Karpas-422 (cell line): ENCODE data around the gene CRLF2. TPM values are rescaled to one million over a fixed set of nuclear protein-coding genes. Genes with fewer than 3 reads are reported as not detected.
"Not testable (repeated sequence)": the region's sequence is repeated elsewhere in the genome, so short reads cannot be mapped to it uniquely, and the experiment has no call there.

Experiments used
- DNase-seq: peaks from one replicate; pipeline ENCODE4 v3.0.0-alpha.2; 2015
- H2AFZ ChIP-seq: fragments of 200-600 bp; sonication (generic); 2 replicates; pipeline ENCODE4 v1.6.1; 2014; ENCODE audit warnings: antibody characterized with exemption, low read length, mixed read lengths
- H3K27ac ChIP-seq: fragments of 200-600 bp; sonication (generic); 2 replicates; pipeline ENCODE4 v1.5.1; 2014; ENCODE audit warnings: mild to moderate bottlenecking, low read length, moderate library complexity
- H3K27me3 ChIP-seq: fragments of 200-600 bp; sonication (generic); 2 replicates; pipeline ENCODE4 v1.6.1; 2014; ENCODE audit warnings: low read length, mixed read lengths
- H3K36me3 ChIP-seq: fragments of 200-600 bp; sonication (generic); 2 replicates; pipeline ENCODE4 v1.6.1; 2014; ENCODE audit warnings: low read length, mixed read lengths; ENCODE audit not compliant: insufficient read depth
- H3K4me1 ChIP-seq: fragments of 200-600 bp; sonication (generic); 2 replicates; pipeline ENCODE4 v1.6.1; 2014; ENCODE audit warnings: mild to moderate bottlenecking, low read length, mixed read lengths
- H3K4me2 ChIP-seq: fragments of 200-600 bp; sonication (generic); 2 replicates; pipeline ENCODE4 v1.6.1; 2014; ENCODE audit warnings: low read length, low read depth, mild to moderate bottlenecking; ENCODE audit not compliant: poor library complexity, severe bottlenecking
- H3K4me3 ChIP-seq: fragments of 200-600 bp; sonication (generic); 2 replicates; pipeline ENCODE4 v1.5.1; 2014; ENCODE audit warnings: mild to moderate bottlenecking, antibody characterized with exemption, low read length, mixed read lengths
- H3K79me2 ChIP-seq: fragments of 200-600 bp; sonication (generic); 2 replicates; pipeline ENCODE4 v1.6.1; 2014; ENCODE audit warnings: mild to moderate bottlenecking, low read length, mixed read lengths
- H3K9ac ChIP-seq: fragments of 200-600 bp; sonication (generic); 2 replicates; pipeline ENCODE4 v1.6.0; 2014; ENCODE audit warnings: low read length
- H3K9me2 ChIP-seq: fragments of 200-600 bp; sonication (generic), shearing (Covaris generic); replicated peaks from 2 replicates; pipeline ENCODE4 v1.6.0; 2014; ENCODE audit warnings: mild to moderate bottlenecking, low read length, moderate library complexity; ENCODE audit not compliant: insufficient read depth
- H3K9me3 ChIP-seq: fragments of 300-700, 200-600 bp; sonication (generic); 2 replicates; pipeline ENCODE4 v1.6.1; 2014; ENCODE audit warnings: low read length, mixed read lengths
- H4K20me1 ChIP-seq: fragments of 200-600 bp; sonication (generic); 2 replicates; pipeline ENCODE4 v1.6.1; 2014; ENCODE audit warnings: mild to moderate bottlenecking, antibody characterized with exemption, low read length, low read depth; ENCODE audit not compliant: insufficient read depth
- total RNA-seq: library from RNA; depleted of rRNA; stranded (reverse); fragments of >200 nt; shearing (Covaris generic); gene quantifications from 2 replicates; pipeline ENCODE4 v1.2.3, GENCODE V29; 2014; ENCODE audit warnings: low replicate concordance

The CRLF2 gene
- total RNA-seq, 1 experiment from 2014 or later = not detected

DNA sequence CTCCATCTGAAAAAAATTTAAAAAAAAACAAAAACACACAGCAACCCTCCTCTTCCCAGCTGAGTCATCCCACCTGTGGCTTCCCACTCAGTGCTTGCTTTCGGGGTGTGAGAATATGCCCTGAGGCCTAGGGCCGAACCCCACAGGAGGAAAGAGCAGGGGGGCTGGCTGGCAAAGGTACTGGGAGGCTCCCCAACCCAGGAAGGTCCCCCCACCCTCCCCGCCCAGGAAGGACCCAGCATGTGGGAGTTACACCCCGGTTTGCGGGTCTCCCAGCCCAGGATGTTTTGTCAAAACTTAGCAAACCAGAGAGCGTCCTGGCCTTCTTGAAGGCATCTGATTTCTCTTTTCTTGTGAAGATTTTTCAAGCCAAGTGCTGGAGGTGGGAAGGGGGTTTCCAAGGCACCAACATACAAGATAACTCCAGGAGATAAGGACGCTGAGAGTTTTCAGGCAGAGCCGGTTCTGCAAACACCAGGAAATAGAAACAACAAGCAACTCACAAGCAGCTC is 30.5 kb upstream of the CRLF2 start:
- no peak for DNase-seq
- H3K27ac ChIP-seq = no peak overlapping the region
- no peaks in the 10 kb centered on the region for H3K9me2 ChIP-seq
- H4K20me1 ChIP-seq = no peaks in the 10 kb centered on the region
- H3K79me2 ChIP-seq = no peaks in the 10 kb centered on the region
- H3K9me3 ChIP-seq = no peaks in the 10 kb centered on the region
- no peak overlapping the region for H2AFZ ChIP-seq
- no peaks in the 10 kb centered on the region for H3K4me1 ChIP-seq
- H3K27me3 ChIP-seq = no peaks in the 10 kb centered on the region
- no peak overlapping the region for H3K4me3 ChIP-seq
- H3K9ac ChIP-seq = no peak overlapping the region
- H3K4me2 ChIP-seq = no peak overlapping the region
- H3K36me3 ChIP-seq = no peaks in the 10 kb centered on the region

GRCh38 chrX:1240551-1240950 is 28.1 kb upstream of the CRLF2 start:
- H3K9ac ChIP-seq, H3K4me1 ChIP-seq, H3K9me2 ChIP-seq, H3K36me3 ChIP-seq, H3K27me3 ChIP-seq, H3K79me2 ChIP-seq, H3K4me2 ChIP-seq, H4K20me1 ChIP-seq, H3K4me3 ChIP-seq, H3K9me3 ChIP-seq, H3K27ac ChIP-seq, H2AFZ ChIP-seq, DNase-seq: not testable (repeated sequence)

DNA sequence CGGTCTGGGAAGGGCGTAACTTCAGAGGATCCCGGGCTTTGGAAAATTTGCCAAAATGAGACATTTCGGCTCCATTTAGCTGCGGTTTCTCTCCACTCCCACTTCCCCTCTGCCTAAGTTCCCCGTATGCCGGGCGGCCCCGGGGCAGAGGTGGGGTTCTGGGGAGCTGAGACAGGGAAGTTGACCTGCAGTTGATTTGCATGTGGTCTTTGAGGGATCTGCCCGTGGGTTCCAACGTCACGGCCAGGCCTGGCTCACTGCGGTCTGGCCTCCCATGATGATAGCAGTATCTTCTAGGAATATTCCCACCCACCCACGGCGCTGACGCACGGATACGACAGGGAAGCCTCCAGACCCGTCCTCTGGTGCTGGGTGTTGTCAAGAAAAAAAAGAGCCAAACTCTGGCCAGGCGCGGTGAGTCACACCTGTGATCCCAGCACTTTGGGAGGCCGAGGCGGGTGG is 27.3 kb upstream of the CRLF2 start:
- Histone ChIP-seq H3K9me2 (no peaks in the 10 kb centered on the region), H3K36me3 (no peaks in the 10 kb centered on the region), H3K27me3 (no peaks in the 10 kb centered on the region), H4K20me1 (no peaks in the 10 kb centered on the region), H3K4me3 (no peak overlapping the region), H3K27ac (no peak overlapping the region), H2AFZ (no peak overlapping the region), H3K9me3 (no peaks in the 10 kb centered on the region), H3K79me2 (no peaks in the 10 kb centered on the region), H3K4me1 (no peaks in the 10 kb centered on the region), H3K4me2 (no peak overlapping the region), H3K9ac (no peak overlapping the region)
- DNase-seq = no peak

DNA sequence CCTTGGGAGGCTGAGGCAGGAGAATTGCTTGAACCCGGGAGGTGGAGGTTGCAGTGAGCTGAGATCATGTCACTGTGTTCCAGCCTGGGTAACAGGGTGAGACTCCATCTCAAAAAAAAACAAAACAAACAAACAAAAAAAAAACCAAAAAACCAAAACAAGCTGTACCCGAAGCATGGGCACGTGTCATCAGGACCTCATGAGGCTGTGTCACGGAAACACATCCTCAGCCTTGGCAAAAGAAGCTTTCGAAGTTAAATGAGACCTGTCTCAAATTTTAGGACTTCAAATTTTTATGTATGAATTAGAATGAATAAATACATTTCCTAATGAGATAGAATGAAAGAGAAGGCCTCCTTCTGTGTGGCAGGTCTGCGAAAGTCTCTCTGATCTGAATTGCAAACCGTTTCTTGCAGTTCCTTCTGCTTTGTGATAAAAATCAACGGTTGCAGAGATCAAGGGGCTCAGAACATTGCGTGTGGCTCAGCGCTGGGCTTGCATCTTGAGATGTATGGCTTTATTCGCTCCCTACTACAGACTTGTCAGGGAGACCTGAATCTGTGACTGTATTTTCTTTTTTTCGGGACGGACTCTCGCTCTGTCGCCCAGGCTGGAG is 19.5 kb upstream of the CRLF2 start:
- H3K27me3 ChIP-seq = no peaks in the 10 kb centered on the region
- H3K4me3 ChIP-seq = no peak overlapping the region
- no peaks in the 10 kb centered on the region for H3K9me3 ChIP-seq
- no peak overlapping the region for H3K9ac ChIP-seq
- no peaks in the 10 kb centered on the region for H3K4me1 ChIP-seq
- H3K79me2 ChIP-seq = no peaks in the 10 kb centered on the region
- H3K4me2 ChIP-seq = no peak overlapping the region
- H2AFZ ChIP-seq = no peak overlapping the region
- H3K9me2 ChIP-seq = no peaks in the 10 kb centered on the region
- no peaks in the 10 kb centered on the region for H3K36me3 ChIP-seq
- H3K27ac ChIP-seq = no peak overlapping the region
- DNase-seq = no peak
- H4K20me1 ChIP-seq = no peaks in the 10 kb centered on the region

- not testable (repeated sequence) for H3K36me3 ChIP-seq, H4K20me1 ChIP-seq, H3K27me3 ChIP-seq, H3K79me2 ChIP-seq, H3K4me2 ChIP-seq, H3K9me3 ChIP-seq, H3K27ac ChIP-seq, DNase-seq, H3K4me1 ChIP-seq, H2AFZ ChIP-seq, H3K9ac ChIP-seq, H3K9me2 ChIP-seq, H3K4me3 ChIP-seq
Observed at GRCh38 chrX:1228101-1228500, 15.7 kb upstream of the CRLF2 start.

DNA sequence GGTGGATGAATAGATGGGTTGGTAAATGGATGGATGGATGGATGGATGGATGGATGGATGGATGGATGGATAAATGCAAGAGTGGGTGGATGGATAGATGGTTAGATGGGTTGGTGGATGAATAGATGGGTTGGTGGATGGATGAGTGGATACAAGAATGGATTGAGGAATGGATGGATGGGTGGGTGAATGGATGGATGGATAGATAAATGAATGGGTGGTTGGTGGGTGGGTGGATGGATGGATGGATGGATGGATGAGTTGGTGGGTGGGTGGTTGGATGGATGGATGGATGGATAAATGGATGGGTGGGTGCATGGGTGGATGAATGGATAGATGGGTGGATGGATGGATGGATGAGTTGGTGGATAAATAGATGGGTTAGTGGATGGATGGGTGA is 13.8 kb upstream of the CRLF2 start:
- H3K9ac ChIP-seq = no peak overlapping the region
- no peak overlapping the region for H3K27ac ChIP-seq
- DNase-seq = no peak
- H2AFZ ChIP-seq = no peak overlapping the region
- H3K9me2 ChIP-seq = no peaks in the 10 kb centered on the region
- no peak overlapping the region for H3K4me3 ChIP-seq
- H3K27me3 ChIP-seq = no peaks in the 10 kb centered on the region
- peaks cover 5% of the 10 kb centered on the region; the same call in 1 of the 2 replicates for H3K9me3 ChIP-seq
- no peak overlapping the region for H3K4me2 ChIP-seq
- H3K4me1 ChIP-seq = no peaks in the 10 kb centered on the region
- H3K79me2 ChIP-seq = no peaks in the 10 kb centered on the region
- no peaks in the 10 kb centered on the region for H3K36me3 ChIP-seq
- H4K20me1 ChIP-seq = no peaks in the 10 kb centered on the region

- H3K27me3 ChIP-seq = no peaks in the 10 kb centered on the region
- no peak for DNase-seq
- no peak overlapping the region for H2AFZ ChIP-seq
- H3K4me2 ChIP-seq = no peak overlapping the region
- H3K4me1 ChIP-seq = no peaks in the 10 kb centered on the region
- H3K79me2 ChIP-seq = no peaks in the 10 kb centered on the region
- no peaks in the 10 kb centered on the region for H3K9me2 ChIP-seq
- no peaks in the 10 kb centered on the region for H4K20me1 ChIP-seq
- no peak overlapping the region for H3K9ac ChIP-seq
- H3K36me3 ChIP-seq = no peaks in the 10 kb centered on the region
- H3K4me3 ChIP-seq = no peak overlapping the region
- peaks cover 5% of the 10 kb centered on the region; the same call in 1 of the 2 replicates for H3K9me3 ChIP-seq
- H3K27ac ChIP-seq = no peak overlapping the region
Observed at GRCh38 chrX:1224954-1225353, 12.5 kb upstream of the CRLF2 start.

GRCh38 chrX:1223242-1223600 is 10.8 kb upstream of the CRLF2 start:
- Histone ChIP-seq H3K4me3 (no peak overlapping the region), H3K36me3 (no peaks in the 10 kb centered on the region), H3K9ac (no peak overlapping the region), H3K4me1 (no peaks in the 10 kb centered on the region), H3K27ac (no peak overlapping the region), H3K9me3 (peaks cover 5% of the 10 kb centered on the region; the same call in 1 of the 2 replicates), H3K27me3 (no peaks in the 10 kb centered on the region), H2AFZ (no peak overlapping the region), H3K9me2 (no peaks in the 10 kb centered on the region), H3K4me2 (no peak overlapping the region), H4K20me1 (no peaks in the 10 kb centered on the region), H3K79me2 (no peaks in the 10 kb centered on the region)
- no peak for DNase-seq
